Hepatic stellate cell (primary cell): Measurements from ENCODE around the gene NT5C1B.

Experiments used
- DNase-seq: peaks from one replicate; pipeline ENCODE4 v3.0.0; 2011; ENCODE audit warnings: low spot score

The NT5C1B gene

GRCh38 chr2:18551169-18551568 is 38.2 kb downstream of the NT5C1B start:
- no peak for DNase-seq

DNA sequence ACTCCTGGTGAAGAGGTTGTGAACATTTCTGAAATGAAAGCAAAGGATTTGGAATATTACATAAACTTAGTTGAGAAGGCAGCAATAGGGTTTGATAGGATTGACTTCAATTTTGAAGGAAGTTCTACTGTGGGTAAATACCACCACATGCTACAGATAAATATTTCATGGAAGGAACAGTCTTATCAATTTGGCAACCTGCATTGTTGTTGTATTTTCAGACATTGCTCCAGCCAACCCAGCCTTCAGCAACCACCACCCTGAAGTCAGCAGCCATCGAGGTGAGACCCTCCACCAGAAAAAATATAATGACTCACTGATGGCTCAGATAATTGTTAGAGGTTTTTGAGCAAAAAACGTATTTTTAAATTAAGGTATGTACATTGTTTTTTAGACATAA is 38.9 kb downstream of the NT5C1B start:
- no peak for DNase-seq

- no peak for DNase-seq
These were observed 40.3 kb downstream of the NT5C1B start for GRCh38 chr2:18549083-18549482.

- DNase-seq: no peak
These were observed 40.7 kb downstream of the NT5C1B start for GRCh38 chr2:18548621-18549020.

DNA sequence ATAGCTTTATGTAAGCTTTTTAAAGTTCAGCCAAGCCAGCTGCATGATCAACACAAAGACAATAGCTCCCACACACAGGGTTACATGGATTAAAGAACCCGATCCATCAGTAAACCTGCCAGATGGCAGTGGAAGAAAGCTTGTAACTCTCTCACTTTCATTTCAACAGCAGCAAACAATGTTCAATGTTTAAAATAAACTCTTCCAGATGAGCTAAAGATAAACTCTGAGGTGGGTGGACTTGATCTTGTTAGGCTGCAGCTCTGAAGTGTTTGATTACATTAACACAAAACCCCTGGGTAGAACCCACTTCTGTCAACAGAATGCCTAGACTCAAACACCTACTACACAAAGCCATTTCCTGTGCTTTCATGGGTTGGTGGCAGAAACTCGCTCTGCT is 42.8 kb downstream of the NT5C1B start:
- no peak for DNase-seq

- DNase-seq: peak; percentile 28
These were observed 44.0 kb downstream of the NT5C1B start for GRCh38 chr2:18545384-18545783.

DNA sequence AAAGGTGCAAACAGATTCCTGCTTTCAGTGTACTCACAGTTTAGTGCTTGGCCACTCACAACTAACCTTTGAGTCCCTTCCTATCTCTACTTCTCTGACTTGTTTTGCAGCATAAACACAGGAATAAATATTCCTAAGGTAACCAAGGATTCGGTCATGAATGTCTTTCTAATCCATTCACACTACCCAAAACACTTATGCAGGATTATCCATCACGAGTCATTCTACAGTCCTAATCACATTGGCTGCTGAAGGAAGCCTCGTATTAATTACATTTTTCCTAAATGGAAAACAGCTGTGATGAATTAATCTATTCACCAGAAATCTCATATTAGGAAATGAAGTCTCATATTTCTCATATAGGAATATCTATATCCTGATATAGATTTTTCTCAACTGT is 45.2 kb downstream of the NT5C1B start:
- no peak for DNase-seq

- DNase-seq: no peak
These were observed 48.5 kb downstream of the NT5C1B start for GRCh38 chr2:18540872-18541271.

DNA sequence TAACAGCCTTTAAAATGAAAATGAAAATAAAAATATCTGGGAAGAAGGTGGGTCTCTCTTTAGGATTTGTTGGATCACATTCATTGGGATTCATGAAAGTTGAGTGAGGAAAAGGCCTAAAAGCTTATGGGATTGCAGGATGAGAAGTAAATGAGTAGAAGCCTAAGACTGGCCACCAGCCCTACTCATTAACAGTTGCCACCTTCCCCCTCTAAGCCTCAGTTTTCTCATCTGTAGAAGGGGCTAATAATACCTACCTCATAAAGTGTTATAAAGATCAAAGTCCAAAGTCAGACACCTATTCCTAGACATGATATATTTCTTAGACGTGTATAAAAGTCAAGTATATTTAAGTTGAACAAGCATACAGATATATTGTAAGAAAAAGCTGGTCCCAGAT is 52.7 kb downstream of the NT5C1B start:
- DNase-seq: no peak

GRCh38 chr2:18536100-18536499 is 53.3 kb downstream of the NT5C1B start:
- DNase-seq: no peak

DNA sequence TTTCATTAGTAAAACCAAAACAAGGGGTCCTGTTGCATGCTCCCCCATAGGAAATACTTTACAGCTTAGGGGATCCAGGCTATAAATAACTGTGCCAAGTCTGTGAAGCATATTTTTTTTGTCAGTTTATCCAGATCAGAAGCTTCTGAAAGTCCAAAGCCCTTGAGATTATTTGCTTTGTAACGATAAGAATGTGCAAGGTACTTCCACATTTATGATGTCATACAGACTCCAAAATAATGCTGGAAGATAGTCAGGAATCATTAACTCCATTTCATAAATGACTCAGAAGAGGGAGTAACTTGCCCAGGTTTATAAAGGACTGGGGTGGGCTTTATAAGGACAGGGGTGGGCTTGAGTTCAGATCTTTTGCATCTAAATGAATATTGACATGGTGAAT is 58.2 kb downstream of the NT5C1B start:
- no peak for DNase-seq

DNA sequence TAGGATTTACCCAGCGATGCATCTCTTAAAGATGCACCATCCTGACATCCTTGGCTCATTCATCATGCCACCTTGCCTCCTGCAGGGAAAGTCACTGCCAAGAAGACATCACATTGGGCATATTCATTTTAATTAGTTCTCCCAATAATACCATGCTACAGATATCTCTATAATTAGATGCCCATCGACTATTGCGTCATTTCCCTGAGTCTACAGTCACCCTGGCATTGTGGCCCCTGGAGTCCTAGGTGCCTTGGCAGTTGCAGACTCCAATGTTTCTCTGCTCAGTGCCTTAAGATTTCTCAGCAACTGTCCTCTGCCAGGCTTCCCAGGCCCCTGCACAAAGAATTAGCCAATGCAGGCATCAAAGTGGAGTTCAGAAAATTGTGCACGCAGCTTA is 61.5 kb downstream of the NT5C1B start:
- DNase-seq: no peak

DNA sequence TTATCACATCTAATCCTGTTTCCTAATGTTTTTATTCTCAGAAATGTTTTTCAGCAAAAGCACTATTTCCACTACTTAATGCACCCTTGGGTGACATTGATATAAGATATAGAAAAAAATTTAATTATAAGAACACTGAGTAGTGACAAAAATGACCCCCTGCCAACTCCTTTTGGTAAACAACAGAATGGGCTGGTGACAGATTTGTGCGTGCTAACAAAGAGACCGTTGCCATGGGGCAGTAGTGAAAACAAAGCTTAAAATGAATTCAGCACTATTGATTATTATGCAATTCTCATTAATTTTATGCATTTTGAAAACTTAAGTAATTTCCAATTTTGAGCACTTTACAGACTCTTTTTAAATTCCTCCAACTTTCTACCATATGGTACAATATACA is 62.0 kb downstream of the NT5C1B start:
- DNase-seq: no peak

- DNase-seq: no peak
These were observed 62.9 kb downstream of the NT5C1B start for GRCh38 chr2:18526429-18526828.

DNA sequence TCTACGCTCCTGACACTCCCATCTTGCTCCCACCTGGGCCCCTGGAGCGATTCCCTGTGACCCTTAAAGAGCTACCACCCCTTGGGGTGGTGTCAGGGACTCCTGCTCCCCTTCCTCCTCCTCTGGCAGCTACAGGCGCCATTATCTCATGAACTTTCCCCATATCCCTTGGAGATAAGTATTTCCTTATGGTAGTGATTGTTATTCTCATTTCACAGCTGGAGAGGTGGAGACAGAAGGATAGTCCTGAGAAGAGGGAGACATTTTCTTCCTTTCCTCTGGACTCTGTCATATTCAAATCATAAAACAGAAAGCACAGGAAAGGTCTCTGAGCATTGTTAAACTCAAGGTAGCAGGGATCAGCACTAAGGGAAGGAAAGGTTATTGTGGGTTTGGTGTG is 63.5 kb downstream of the NT5C1B start:
- DNase-seq: no peak

DNA sequence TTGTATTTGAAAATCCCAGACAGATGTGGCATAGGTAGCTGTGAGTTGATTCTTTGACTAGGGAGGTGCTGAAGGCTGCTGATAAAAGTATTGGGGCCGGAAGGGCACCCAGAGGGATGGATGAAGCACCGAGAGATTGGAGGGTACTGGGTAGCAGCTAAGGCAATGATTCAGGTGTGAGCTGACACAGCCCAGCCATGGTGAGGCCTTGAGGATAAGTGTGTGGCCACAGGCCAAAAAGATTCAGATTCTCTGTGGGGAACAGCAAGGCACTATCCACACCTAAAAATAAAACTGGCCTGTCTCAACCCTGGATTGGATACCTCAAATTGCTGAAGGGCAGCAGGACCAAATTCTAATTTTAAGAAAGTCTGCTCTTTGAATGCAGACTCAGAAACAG is 64.1 kb downstream of the NT5C1B start:
- DNase-seq: no peak

- no peak for DNase-seq
These were observed 66.8 kb downstream of the NT5C1B start for GRCh38 chr2:18522484-18523146.

GRCh38 chr2:18520451-18521425 is 68.6 kb downstream of the NT5C1B start:
- DNase-seq: peak; percentile 75

GRCh38 chr2:18519914-18520450 is 69.4 kb downstream of the NT5C1B start:
- no peak for DNase-seq

DNA sequence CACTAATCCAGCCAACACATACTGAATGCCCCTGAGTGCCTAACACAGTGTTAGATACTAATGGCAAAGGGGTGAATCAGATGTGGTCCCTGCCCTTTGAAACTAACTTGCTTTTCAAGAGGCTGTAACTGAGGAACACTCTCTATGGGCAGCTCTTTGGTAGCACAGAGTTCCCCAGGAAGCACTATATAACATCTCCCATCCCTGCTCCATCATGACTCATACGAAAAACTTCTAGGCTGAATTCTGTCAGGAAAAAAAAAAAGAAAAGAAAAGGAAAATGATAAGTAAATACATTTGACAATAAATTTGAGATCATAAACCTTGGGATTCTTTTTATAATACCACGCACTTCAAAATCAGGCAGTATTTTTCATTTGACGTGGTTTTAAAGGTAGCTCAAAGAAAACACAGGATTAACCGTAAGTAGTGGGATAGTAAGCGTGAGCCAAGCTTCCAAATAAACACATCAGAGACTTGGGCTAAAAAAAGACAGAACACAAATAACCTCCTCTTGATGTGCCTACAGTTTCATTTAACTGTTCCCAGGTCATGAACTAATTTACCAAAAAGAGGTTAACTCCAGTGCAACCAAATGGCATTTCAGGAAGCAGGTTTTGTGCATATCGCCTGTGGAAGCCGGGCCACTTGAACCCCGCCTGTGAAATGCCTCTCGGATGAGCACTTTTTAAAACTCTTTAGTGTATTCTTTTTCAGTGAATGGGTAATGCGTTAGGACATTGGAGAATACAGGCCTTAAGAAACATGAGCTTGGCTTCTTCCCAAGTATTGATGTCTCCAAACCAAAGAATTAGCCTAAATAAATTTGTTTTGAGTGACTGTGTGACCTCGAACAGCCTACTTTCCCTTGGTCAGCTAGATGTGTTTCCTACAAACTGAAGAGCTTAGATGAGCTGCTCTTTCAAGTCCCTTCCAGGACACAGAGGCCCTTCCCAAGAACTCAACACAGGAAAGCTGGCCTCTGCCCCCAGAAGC is 71.0 kb downstream of the NT5C1B start:
- DNase-seq: peak; percentile 32

GRCh38 chr2:18517386-18517785 is 72.0 kb downstream of the NT5C1B start:
- no peak for DNase-seq

GRCh38 chr2:18516112-18516511 is 73.3 kb downstream of the NT5C1B start:
- peak; percentile 50 for DNase-seq
